ENCODE measurements around the gene CCN6. TPM values are rescaled to one million over a fixed set of nuclear protein-coding genes. Genes with fewer than 3 reads are reported as not detected.
"Not testable (repeated sequence)": the region's sequence is repeated elsewhere in the genome, so short reads cannot be mapped to it uniquely, and the experiment has no call there.

The CCN6 gene
- total RNA-seq, 8 experiments from 2014 or later = 0.42 to 0.78 (median 0.60) TPM

DNA sequence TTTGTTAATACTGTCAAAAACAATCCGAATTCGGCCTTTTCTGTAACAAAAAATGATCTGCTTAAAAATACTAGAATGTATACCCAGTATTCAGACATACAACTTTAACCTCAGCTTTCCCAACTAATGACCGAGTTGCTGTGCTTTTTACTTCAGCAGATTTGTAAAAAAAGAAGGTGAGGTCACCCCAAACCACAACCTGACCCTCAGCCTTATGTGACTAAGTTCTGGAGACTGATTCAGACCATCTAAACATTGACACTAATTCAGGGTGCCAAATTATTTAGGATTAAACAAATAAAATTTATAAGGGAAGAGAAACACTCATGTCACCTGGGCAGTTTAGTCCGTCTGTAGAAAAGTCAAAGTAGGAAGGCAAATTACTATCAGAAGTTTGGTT lies 7.7 kb downstream of the CCN6 start:
- no peaks in the 10 kb centered on the region for H3K4me1 ChIP-seq (replicated peaks in 1 of 2)
- in situ Hi-C loops (cut with MboI; ENCODE audit: low pct_unique_long_range_greater_than_20kb in 2 of 9, low sequenced_read_pairs in 9 of 9, unreplicated experiment in 9 of 9) = no loop called here
- no peak overlapping the region for H3K27ac ChIP-seq
- H3K4me3 ChIP-seq = no peak overlapping the region
- 60 to 94% (median 85%) methylated on average over 1 to 4 of the region's 4 CpGs for WGBS, 10 experiments
- ATAC-seq (replicated peaks in 6 of 8) = no peak

DNA sequence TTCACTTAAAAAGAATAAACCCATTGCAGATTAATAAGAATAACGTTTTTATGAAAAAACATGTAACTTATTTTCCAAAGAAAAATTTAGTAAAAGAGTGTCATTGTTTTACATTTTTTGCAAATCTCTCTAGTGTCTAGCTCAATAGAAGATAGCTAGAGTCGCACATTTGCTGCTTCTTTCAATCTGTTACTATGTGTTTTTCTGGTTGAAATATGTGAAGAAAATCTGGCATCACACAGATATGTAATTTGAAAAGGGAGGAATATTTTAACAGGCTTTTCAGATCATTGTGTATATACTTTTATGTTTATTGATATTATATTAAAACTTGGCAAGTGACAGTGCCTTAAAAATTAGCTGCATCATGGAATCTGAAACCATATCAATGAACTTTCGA lies 9.1 kb downstream of the CCN6 start:
- Histone ChIP-seq H3K27ac (no peak overlapping the region), H3K4me1 (replicated peaks in 1 of 2) (no peaks in the 10 kb centered on the region), H3K4me3 (no peak overlapping the region)
- WGBS, 10 experiments = 47 to 100% (median 84%) methylated on average over 1 to 3 of the region's 3 CpGs
- no peak for ATAC-seq (replicated peaks in 6 of 8)
- in situ Hi-C loops (cut with MboI; ENCODE audit: low pct_unique_long_range_greater_than_20kb in 2 of 9, low sequenced_read_pairs in 9 of 9, unreplicated experiment in 9 of 9) = no loop called here

- peak in 1 of 8 experiments; percentile 14 for ATAC-seq (replicated peaks in 6 of 8)
- in situ Hi-C loops (cut with MboI; ENCODE audit: low pct_unique_long_range_greater_than_20kb in 2 of 9, low sequenced_read_pairs in 9 of 9, unreplicated experiment in 9 of 9) = no loop called here
- H3K27ac ChIP-seq = no peak overlapping the region
- no peaks in the 10 kb centered on the region for H3K4me1 ChIP-seq (replicated peaks in 1 of 2)
- H3K4me3 ChIP-seq = no peak overlapping the region
- 22 to 100% (median 57%) methylated on average over 1 to 5 of the region's 6 CpGs; no CpG with 5 or more reads in 3 of the 10 experiments for WGBS, 10 experiments
Observed at GRCh38 chr6:112065426-112065986, 11.6 kb downstream of the CCN6 start.

DNA sequence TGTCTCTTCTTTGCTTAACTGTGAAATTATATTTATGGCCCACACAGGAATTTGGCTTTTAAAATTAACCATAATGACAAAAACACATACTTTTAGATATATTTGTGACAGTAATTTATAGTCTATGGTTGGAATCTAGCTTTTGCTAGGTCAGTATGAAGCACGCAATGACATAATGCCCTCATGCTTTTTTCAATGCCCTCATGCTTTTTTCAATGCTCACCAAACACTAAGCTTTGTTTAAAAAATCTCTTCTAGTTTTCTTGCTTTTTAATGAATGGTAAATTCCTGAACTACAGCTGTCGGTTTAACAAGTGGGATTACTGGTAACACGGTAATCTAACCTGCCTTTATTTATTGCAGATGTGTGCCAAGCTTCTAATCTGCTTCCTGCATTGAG lies 12.7 kb downstream of the CCN6 start:
- WGBS, 10 experiments = 51 to 100% (median 89%) methylated on average over 1 to 3 of the region's 3 CpGs; no CpG with 5 or more reads in 2 of the 10 experiments
- no peak overlapping the region for H3K4me3 ChIP-seq
- H3K27ac ChIP-seq = no peak overlapping the region
- H3K4me1 ChIP-seq (replicated peaks in 1 of 2) = no peaks in the 10 kb centered on the region
- ATAC-seq (replicated peaks in 6 of 8) = no peak
- in situ Hi-C loops (cut with MboI; ENCODE audit: low pct_unique_long_range_greater_than_20kb in 2 of 9, low sequenced_read_pairs in 9 of 9, unreplicated experiment in 9 of 9) = no loop called here

DNA sequence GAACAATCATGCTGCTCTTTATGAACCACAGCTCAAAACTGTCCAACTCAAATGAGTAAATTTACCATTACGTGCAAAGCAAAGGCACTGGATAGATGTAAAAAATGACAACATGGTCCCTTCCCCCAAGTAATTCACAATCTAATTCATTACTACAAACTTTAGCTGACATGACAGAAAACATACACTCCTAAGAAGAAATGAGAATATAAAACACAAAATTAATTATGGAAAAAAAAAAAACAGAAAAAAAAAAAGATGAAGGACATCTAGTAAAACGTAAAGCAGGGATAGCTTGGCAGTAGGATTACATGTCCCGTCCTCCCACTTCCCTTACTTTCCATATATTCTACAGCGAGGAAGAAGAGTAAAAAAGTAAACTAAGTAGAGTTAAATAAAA lies 27.7 kb downstream of the CCN6 start:
- Histone ChIP-seq H3K27ac (no peak overlapping the region), H3K4me1 (replicated peaks in 1 of 2) (peaks cover 0 to 6% of the 10 kb centered on the region in 2 donors), H3K4me3 (no peak overlapping the region)
- 87 to 100% (median 96%) methylated on average over 1 to 4 of the region's 4 CpGs for WGBS, 10 experiments
- in situ Hi-C loops (cut with MboI; ENCODE audit: low pct_unique_long_range_greater_than_20kb in 2 of 9, low sequenced_read_pairs in 9 of 9, unreplicated experiment in 9 of 9) = no loop called here
- ATAC-seq (replicated peaks in 6 of 8) = no peak

DNA sequence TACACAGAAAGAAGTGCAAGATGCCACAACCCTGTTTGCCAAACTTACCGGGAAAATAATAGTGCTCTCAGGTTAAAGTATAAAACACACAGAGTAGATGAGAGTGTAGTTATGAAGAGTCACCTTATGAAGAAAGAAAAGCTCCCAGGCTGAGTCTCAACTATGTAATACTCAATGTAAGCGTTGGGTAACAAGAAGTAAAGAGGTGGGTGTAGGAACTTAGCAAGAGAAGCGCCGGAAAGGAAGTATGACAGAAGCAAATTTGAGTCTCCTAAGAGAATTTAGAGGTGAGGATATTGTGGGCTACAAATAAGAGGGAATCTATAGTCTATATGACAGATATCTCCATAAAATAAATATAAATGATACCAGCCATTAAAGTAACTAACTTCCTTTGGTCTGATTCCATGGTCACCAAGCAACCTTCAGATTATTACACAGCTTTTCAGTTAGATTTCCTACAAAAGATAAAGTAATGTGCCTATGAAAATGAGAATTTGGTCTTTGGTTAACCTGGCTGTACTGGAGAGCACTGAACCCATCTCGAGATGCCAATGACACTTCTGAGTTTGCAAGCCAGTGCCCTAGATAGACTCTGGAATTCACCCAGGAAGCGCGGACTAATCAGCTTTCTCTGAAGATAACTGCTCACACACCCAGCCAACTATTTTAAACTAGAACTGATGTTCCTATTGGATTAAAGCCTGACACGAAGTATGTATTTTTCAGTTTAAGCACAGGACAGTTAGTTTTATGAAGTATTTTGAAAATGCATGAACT lies 31.6 kb downstream of the CCN6 start:
- Histone ChIP-seq H3K4me3 (no peak overlapping the region), H3K27ac (no peak overlapping the region), H3K4me1 (replicated peaks in 1 of 2) (peaks cover 4 to 17% of the 10 kb centered on the region in 2 donors)
- in situ Hi-C loops (cut with MboI; ENCODE audit: low pct_unique_long_range_greater_than_20kb in 2 of 9, low sequenced_read_pairs in 9 of 9, unreplicated experiment in 9 of 9) = no loop called here
- 50 to 100% (median 91%) methylated on average over 1 to 8 of the region's 8 CpGs for WGBS, 10 experiments
- ATAC-seq (replicated peaks in 6 of 8) = no peak

GRCh38 chr6:112086744-112087135 lies 32.8 kb downstream of the CCN6 start:
- WGBS, 10 experiments = 0 to 5% (median 0%) methylated on average over 3 to 8 of the region's 8 CpGs; no CpG with 5 or more reads in 1 of the 10 experiments
- in situ Hi-C loops (cut with MboI; ENCODE audit: low pct_unique_long_range_greater_than_20kb in 2 of 9, low sequenced_read_pairs in 9 of 9, unreplicated experiment in 9 of 9) = no loop called here
- peak overlapping the region; percentile 55 to 96 (median 70) for H3K4me3 ChIP-seq
- peak; percentile 6 to 51 (median 14) for ATAC-seq (replicated peaks in 6 of 8)
- peak overlapping the region; percentile 73 to 90 for H3K27ac ChIP-seq
- H3K4me1 ChIP-seq (replicated peaks in 1 of 2) = peaks cover 4 to 17% of the 10 kb centered on the region in 2 donors

GRCh38 chr6:112087136-112087911 lies 33.4 kb downstream of the CCN6 start, which contains the start of the genes FAM229B and TUBE1:
Gene FAM229B, plus strand, starts transcription at chr6:112087591. Its CDS starts 11,693 bp downstream, at chr6:112099284.
Gene TUBE1, minus strand, starts transcription at chr6:112087482. Its CDS starts 48 bp downstream, at chr6:112087434.
- Histone ChIP-seq H3K27ac (peak within 1 kb of the TSS; percentile 73 to 90), H3K4me3 (peak within 1 kb of the TSS; percentile 55 to 96 (median 70)), H3K4me1 (replicated peaks in 1 of 2) (peaks cover 4 to 17% of the 10 kb centered on the region in 2 donors)
- 0 to 10% (median 0%) methylated on average over 1 to 30 of the region's 60 CpGs; no CpG with 5 or more reads in 1 of the 10 experiments for WGBS, 10 experiments
- in situ Hi-C loops (cut with MboI; ENCODE audit: low pct_unique_long_range_greater_than_20kb in 2 of 9, low sequenced_read_pairs in 9 of 9, unreplicated experiment in 9 of 9) = no loop called here
- ATAC-seq (replicated peaks in 6 of 8) = peak; percentile 88 to 97 (median 96)

DNA sequence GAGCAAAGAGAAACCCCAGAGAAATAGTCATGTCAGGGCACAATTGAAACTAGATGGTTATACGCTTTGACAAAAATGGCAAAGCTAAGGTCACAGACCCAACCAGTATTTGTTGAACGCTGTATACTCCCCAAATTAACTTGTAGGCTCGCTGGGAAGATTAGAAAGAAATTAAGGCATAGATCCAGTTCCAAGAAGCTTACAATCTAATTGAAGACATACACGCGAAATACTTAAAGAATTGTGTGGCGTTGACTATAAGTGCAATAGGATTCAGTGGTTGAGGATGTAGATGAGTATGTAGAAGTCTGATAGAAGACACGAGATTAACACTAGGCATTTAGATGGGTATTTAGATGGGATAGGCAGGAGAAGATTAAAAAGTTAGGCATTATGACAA lies 34.0 kb downstream of the CCN6 start:
- peak in 2 of 8 experiments; percentile 1 for ATAC-seq (replicated peaks in 6 of 8)
- in situ Hi-C loops (cut with MboI; ENCODE audit: low pct_unique_long_range_greater_than_20kb in 2 of 9, low sequenced_read_pairs in 9 of 9, unreplicated experiment in 9 of 9) = no loop called here
- WGBS, 10 experiments = 0 to 38% (median 12%) methylated on average over 2 to 7 of the region's 7 CpGs
- Histone ChIP-seq H3K4me1 (replicated peaks in 1 of 2) (peaks cover 4 to 17% of the 10 kb centered on the region in 2 donors), H3K4me3 (peak overlapping the region; percentile 55 to 96 (median 70)), H3K27ac (peak overlapping the region; percentile 73 to 90)

DNA sequence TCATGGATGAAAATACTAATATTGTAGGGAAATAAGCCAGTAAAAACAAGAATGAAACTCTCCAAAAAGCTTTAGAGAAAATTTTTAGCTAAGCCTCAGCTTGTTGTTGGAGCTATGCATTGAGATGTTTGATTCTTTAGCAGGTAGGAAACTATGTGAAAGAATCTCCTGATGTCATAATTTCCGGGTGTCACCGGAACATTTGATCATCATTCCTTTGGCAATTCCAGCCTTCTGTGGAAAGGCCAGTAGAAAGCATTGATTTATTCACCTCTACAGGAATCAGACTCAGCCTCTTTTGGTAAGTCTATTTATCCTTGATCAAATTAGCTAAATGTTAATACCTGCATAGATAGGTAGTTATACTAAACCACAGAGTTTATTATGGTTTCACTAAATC lies 43.0 kb downstream of the CCN6 start:
- no peak overlapping the region for H3K27ac ChIP-seq
- in situ Hi-C loops (cut with MboI; ENCODE audit: low pct_unique_long_range_greater_than_20kb in 2 of 9, low sequenced_read_pairs in 9 of 9, unreplicated experiment in 9 of 9) = no loop called here
- 64 to 100% (median 86%) methylated on average over 1 to 2 of the region's 2 CpGs; no CpG with 5 or more reads in 3 of the 10 experiments for WGBS, 10 experiments
- no peaks in the 10 kb centered on the region for H3K4me1 ChIP-seq (replicated peaks in 1 of 2)
- no peak overlapping the region for H3K4me3 ChIP-seq
- no peak for ATAC-seq (replicated peaks in 6 of 8)

GRCh38 chr6:112100561-112100960 lies 46.7 kb downstream of the CCN6 start:
- H3K4me1 ChIP-seq (replicated peaks in 1 of 2) = no peaks in the 10 kb centered on the region
- WGBS, 10 experiments = 53 to 100% (median 66%) methylated on average over 1 to 4 of the region's 4 CpGs; no CpG with 5 or more reads in 2 of the 10 experiments
- in situ Hi-C loops (cut with MboI; ENCODE audit: low pct_unique_long_range_greater_than_20kb in 2 of 9, low sequenced_read_pairs in 9 of 9, unreplicated experiment in 9 of 9) = no loop called here
- H3K4me3 ChIP-seq = no peak overlapping the region
- no peak for ATAC-seq (replicated peaks in 6 of 8)
- H3K27ac ChIP-seq = no peak overlapping the region

- in situ Hi-C loops (cut with MboI; ENCODE audit: low pct_unique_long_range_greater_than_20kb in 2 of 9, low sequenced_read_pairs in 9 of 9, unreplicated experiment in 9 of 9); H3K4me3 ChIP-seq: not testable (repeated sequence)
- no CpG with 5 or more reads among the region's 2 CpGs for WGBS, 10 experiments
Observed at GRCh38 chr6:112106026-112106425, 52.1 kb downstream of the CCN6 start.

DNA sequence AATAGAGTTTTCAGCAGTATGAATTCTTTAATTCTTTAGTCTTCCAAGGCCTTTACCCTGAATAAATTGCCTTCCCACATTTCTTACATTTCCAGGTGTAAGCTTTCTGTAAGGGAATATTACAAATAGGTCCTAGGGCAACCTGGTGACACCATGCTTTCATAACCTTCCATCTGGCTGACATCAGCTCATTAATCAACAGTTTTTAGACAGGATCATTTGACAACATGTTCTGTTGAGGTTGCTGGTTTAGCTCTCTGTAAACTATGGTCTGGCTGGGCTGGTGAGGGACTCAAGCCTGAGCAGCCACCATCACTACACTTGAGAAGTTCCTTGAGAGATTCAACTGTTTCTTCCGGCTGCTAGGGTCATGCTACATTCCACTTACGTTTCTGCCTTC lies 52.7 kb downstream of the CCN6 start:
- in situ Hi-C loops (cut with MboI; ENCODE audit: low pct_unique_long_range_greater_than_20kb in 2 of 9, low sequenced_read_pairs in 9 of 9, unreplicated experiment in 9 of 9) = no loop called here
- H3K4me3 ChIP-seq = no peak overlapping the region
- ATAC-seq (replicated peaks in 6 of 8) = peak in 3 of 8 experiments; percentile 6 to 14 (median 10)
- H3K27ac ChIP-seq = no peak overlapping the region
- H3K4me1 ChIP-seq (replicated peaks in 1 of 2) = no peaks in the 10 kb centered on the region
- 33 to 100% (median 80%) methylated on average over 1 to 2 of the region's 2 CpGs; no CpG with 5 or more reads in 5 of the 10 experiments for WGBS, 10 experiments

More at GRCh38 chr6:112106026-112106425, 52.1 kb downstream of the CCN6 start:
- H3K27ac ChIP-seq; ATAC-seq (replicated peaks in 6 of 8); H3K4me1 ChIP-seq (replicated peaks in 1 of 2): not testable (repeated sequence)
